ENCODE data around the gene NUDT22.

GRCh38 chr11:64234647-64235379 is 8.7 kb downstream of the NUDT22 start:
- no peak for TF ChIP-seq CTCF (IDR thresholded peaks at IDR 0.05; ENCODE audit: low read depth, low read length, poor library complexity, severe bottlenecking)
- no peak for TF ChIP-seq EZH2phosphoT487 (IDR thresholded peaks at IDR 0.05; ENCODE audit: borderline replicate concordance, low read length)

Data from DOHH2 (cell line).